GM12801 (cell line): ENCODE measurements around the gene PPP6R1.

Experiments used
- CTCF ChIP-seq: IDR thresholded peaks from one replicate; pipeline ENCODE4 v1.5.1; 2011; ENCODE audit warnings: control low read depth; ENCODE audit not compliant: insufficient read length; ENCODE audit errors: extremely low read depth

The PPP6R1 gene

GRCh38 chr19:55242517-55242916 is 16.3 kb downstream of the PPP6R1 start:
- no peak for TF ChIP-seq CTCF

DNA sequence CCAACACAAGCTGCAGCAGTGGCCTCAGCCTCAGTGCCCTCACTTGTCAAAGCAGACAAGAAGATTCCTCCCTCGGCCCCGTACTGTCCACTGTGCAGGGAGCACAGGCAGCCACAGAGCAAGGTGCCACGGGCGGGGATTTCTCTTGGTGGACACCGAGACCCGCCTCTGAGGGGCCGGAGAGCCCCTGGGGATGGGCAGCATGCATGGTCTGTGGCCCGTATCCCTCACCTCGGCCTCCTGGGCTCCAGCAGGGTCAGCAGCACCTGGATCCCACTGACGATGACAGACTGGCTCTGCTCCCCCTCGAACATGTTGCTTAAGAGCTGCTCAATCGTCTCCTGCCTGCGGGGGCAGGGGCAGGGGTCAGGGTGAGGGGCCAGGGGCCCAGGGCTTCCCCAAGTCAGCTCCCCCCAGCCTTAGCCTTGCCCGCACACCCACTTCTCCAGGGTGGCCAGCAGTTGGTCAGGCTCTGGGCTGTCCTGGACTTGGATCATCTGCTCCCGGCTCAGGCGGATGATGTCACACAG is 16.8 kb downstream of the PPP6R1 start:
- TF ChIP-seq CTCF = no peak

GRCh38 chr19:55241143-55241934 is 17.5 kb downstream of the PPP6R1 start:
- no peak for TF ChIP-seq CTCF

DNA sequence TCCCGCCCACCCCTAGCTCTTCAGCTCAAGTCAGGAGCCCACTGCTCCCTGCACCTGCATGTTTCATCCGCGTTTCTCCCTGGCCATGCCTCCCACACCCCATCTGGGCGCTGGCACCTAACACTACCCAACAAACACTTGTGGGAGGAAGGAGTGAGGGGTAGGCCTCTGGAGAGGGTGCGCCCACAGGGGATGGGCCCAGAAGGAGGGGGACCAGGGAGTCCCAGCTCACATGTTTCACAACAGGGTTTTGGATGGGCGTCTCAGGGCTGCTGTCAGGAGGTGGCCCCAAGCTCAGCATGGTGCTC is 18.1 kb downstream of the PPP6R1 start:
- TF ChIP-seq CTCF = no peak

DNA sequence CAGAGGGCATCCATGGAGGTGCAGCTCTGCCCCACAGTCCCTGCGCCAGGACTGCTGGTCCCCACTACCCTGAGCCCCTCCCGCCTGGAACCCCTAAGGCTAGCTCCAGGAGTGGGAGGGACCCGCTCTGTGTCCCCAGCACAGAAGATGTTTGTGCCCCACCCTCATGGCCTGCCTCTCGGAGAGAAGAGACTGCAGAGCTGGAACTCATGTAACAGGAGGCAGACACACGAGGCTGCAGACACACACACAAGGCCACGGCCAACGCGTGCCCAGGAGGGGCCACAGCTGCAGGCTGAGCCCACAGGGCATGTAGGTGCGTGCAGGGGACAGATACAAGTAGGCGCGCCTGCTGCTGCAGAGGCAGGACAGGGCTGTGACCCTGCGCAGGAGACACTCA is 19.8 kb downstream of the PPP6R1 start:
- TF ChIP-seq CTCF = no peak

GRCh38 chr19:55238030-55238429 is 20.8 kb downstream of the PPP6R1 start:
- no peak for TF ChIP-seq CTCF

GRCh38 chr19:55232986-55233385 is 25.8 kb downstream of the PPP6R1 start:
- TF ChIP-seq CTCF = no peak
